A549 (cell line): ENCODE data around the gene VAMP4. TPM values are rescaled to one million over a fixed set of nuclear protein-coding genes. Genes with fewer than 3 reads are reported as not detected.

Source experiments
- ATAC-seq, 2 experiments: fragments of 200-7000 bp in 1 of 2; fragments of >200 bp in 1 of 2; cut with Nextera tagmentation in 1 of 2; cut with Tn5 transposase in 1 of 2; 3 replicates each; pipeline versions ENCODE4 v1.8.0 to v1.9.1; 2018 to 2020; ENCODE audit warnings: mild to moderate bottlenecking in 1 of 2, moderate library complexity in 1 of 2
- CTCF ChIA-PET: fragments of 300-600 bp; sonication (Branson Sonifier 250); formaldehyde crosslinking; extraction: SDS; loops from one replicate; lab custom pipeline; 2021; ENCODE audit warnings: antibody characterized with exemption, inconsistent platforms; lab: Yijun Ruan, JAX
- POLR2A ChIA-PET: fragments of 350-600 bp; formaldehyde crosslinking; extraction: SDS; loops from one replicate; lab custom pipeline; 2021; ENCODE audit warnings: antibody characterized with exemption, inconsistent platforms; lab: Yijun Ruan, JAX
- DNase-seq, 2 experiments: peaks; one replicate each; pipeline versions ENCODE4 v3.0.0 to v3.0.0-alpha.2; 2011 to 2016; ENCODE audit warnings: low read depth in 1 of 2, low spot score in 1 of 2
- FAIRE-seq: peaks from 2 replicates; lab custom pipeline; 2011; peaks lifted over from hg19 to GRCh38; lab: Jason Lieb, UNC
- H3K27ac ChIP-seq, 2 experiments: fragments of >200 bp; sonication (Bioruptor Twin); formaldehyde crosslinking; 3 replicates each; pipeline ENCODE4 v1.5.1; 2016 to 2017
- H3K4me1 ChIP-seq: fragments of >200 bp; sonication (Bioruptor Twin); formaldehyde crosslinking; 3 replicates; pipeline ENCODE4 v1.6.1; 2016
- H3K4me2 ChIP-seq: fragments of >200 bp; sonication (Bioruptor Twin); formaldehyde crosslinking; 3 replicates; pipeline ENCODE4 v1.6.1; 2016
- H3K4me3 ChIP-seq: fragments of >200 bp; sonication (Bioruptor Twin); formaldehyde crosslinking; 3 replicates; pipeline ENCODE4 v1.5.1; 2016
- H3K9me3 ChIP-seq: fragments of >200 bp; sonication (Bioruptor Twin); formaldehyde crosslinking; 3 replicates; pipeline ENCODE4 v1.6.1; 2016
- BCL3 ChIP-seq: fragments of >200 bp; sonication (Bioruptor Twin); formaldehyde crosslinking; IDR thresholded peaks from 3 replicates; pipeline ENCODE4 v1.6.1; 2016
- BHLHE40 ChIP-seq: IDR thresholded peaks from 2 replicates; pipeline ENCODE4 v1.6.1; 2012; ENCODE audit warnings: low read depth, low read length, inconsistent platforms
- CBX8 ChIP-seq: fragments of 200-600 bp; sonication (generic); IDR thresholded peaks from 2 replicates; pipeline ENCODE4 v1.6.1; 2016
- CEBPB ChIP-seq, 2 experiments: fragments of >200 bp in 1 of 2; sonication (Bioruptor Twin) in 1 of 2; formaldehyde crosslinking in 1 of 2; IDR thresholded peaks; 2 replicates each; pipeline ENCODE4 v1.6.1; 2012 to 2016
- CHD2 ChIP-seq: fragments of 150-350 bp; IDR thresholded peaks from 2 replicates; pipeline ENCODE4 v1.6.1; 2014; ENCODE audit warnings: low read length; ENCODE audit not compliant: partially characterized antibody
- CHD4 ChIP-seq: fragments of 200-600 bp; sonication (generic); IDR thresholded peaks from 2 replicates; pipeline ENCODE4 v1.6.1; 2016; ENCODE audit warnings: antibody characterized with exemption, mild to moderate bottlenecking, borderline replicate concordance
- CTCF ChIP-seq: fragments of >200 bp; sonication (Bioruptor Twin); formaldehyde crosslinking; IDR thresholded peaks from 3 replicates; pipeline ENCODE4 v1.5.1; 2016
- EHF ChIP-seq: fragments of 250-450 bp; sonication (Bioruptor Pico); IDR thresholded peaks from 2 replicates; pipeline ENCODE4 v1.5.0; 2020; ENCODE audit warnings: mild to moderate bottlenecking
- EHMT2 ChIP-seq: fragments of 200-600 bp; sonication (generic); IDR thresholded peaks from 2 replicates; pipeline ENCODE4 v1.6.1; 2016; ENCODE audit warnings: antibody characterized with exemption, low read depth, mild to moderate bottlenecking, moderate library complexity
- GATA3 ChIP-seq: IDR thresholded peaks from 2 replicates; pipeline ENCODE4 v1.6.1; 2012; ENCODE audit warnings: borderline replicate concordance
- HDAC2 ChIP-seq: fragments of 200-600 bp; sonication (generic); IDR thresholded peaks from 2 replicates; pipeline ENCODE4 v1.6.1; 2016
- HEYL ChIP-seq: fragments of 250-450 bp; sonication (Bioruptor Pico); IDR thresholded peaks from 2 replicates; pipeline ENCODE4 v1.8.0; 2021; ENCODE audit warnings: mild to moderate bottlenecking, moderate library complexity
- HOXA7 ChIP-seq: fragments of 250-450 bp; sonication (Bioruptor Pico); IDR thresholded peaks from 2 replicates; pipeline ENCODE4 v1.5.0; 2020; ENCODE audit warnings: mild to moderate bottlenecking, moderate library complexity
- HOXB5 ChIP-seq: fragments of 250-450 bp; sonication (Bioruptor Pico); IDR thresholded peaks from 2 replicates; pipeline ENCODE4 v1.5.0; 2020; ENCODE audit warnings: mild to moderate bottlenecking, moderate library complexity
- KDM5A ChIP-seq: fragments of 200-600 bp; sonication (generic); IDR thresholded peaks from 2 replicates; pipeline ENCODE4 v1.6.1; 2016; ENCODE audit warnings: antibody characterized with exemption, mild to moderate bottlenecking
- MAZ ChIP-seq: fragments of 150-350 bp; IDR thresholded peaks from 2 replicates; pipeline ENCODE4 v1.6.1; 2014; ENCODE audit warnings: antibody characterized with exemption, low read depth, low read length, borderline replicate concordance
- NFE2L2 ChIP-seq: fragments of 150-350 bp; conservative IDR thresholded peaks from 2 replicates; pipeline ENCODE4 v1.6.1; 2014; ENCODE audit warnings: low read length
- NR3C1 ChIP-seq: fragments of >200 bp; sonication (Bioruptor Twin); formaldehyde crosslinking; IDR thresholded peaks from 3 replicates; pipeline ENCODE4 v1.6.1; 2017
- PBX3 ChIP-seq: IDR thresholded peaks from 2 replicates; pipeline ENCODE4 v1.6.1; 2012
- PHF8 ChIP-seq: fragments of 200-600 bp; sonication (generic); IDR thresholded peaks from 2 replicates; pipeline ENCODE4 v1.6.1; 2016; ENCODE audit warnings: low read depth, mild to moderate bottlenecking, antibody characterized with exemption, moderate library complexity, borderline replicate concordance
- POLR2AphosphoS2 ChIP-seq: conservative IDR thresholded peaks from 2 replicates; pipeline ENCODE4 v1.6.1; 2012; ENCODE audit warnings: low read length, improper control_type of control experiment, inconsistent platforms
- RARB ChIP-seq: fragments of 250-450 bp; sonication (Bioruptor Pico); IDR thresholded peaks from 2 replicates; pipeline ENCODE4 v1.8.0; 2021; ENCODE audit warnings: mild to moderate bottlenecking, moderate library complexity
- RFX5 ChIP-seq: fragments of 450-650 bp; IDR thresholded peaks from 2 replicates; pipeline ENCODE4 v1.7.1; 2014; ENCODE audit warnings: antibody characterized with exemption, mild to moderate bottlenecking, moderate library complexity
- SMC3 ChIP-seq: fragments of >200 bp; sonication (Bioruptor Twin); formaldehyde crosslinking; IDR thresholded peaks from 3 replicates; pipeline ENCODE4 v1.6.1; 2018; ENCODE audit warnings: inconsistent platforms
- TFCP2L1 ChIP-seq: fragments of 250-450 bp; sonication (Bioruptor Pico); IDR thresholded peaks from 2 replicates; pipeline ENCODE4 v1.5.0; 2021; ENCODE audit warnings: mild to moderate bottlenecking
- ZNF302 ChIP-seq: fragments of 250-450 bp; sonication (Bioruptor Pico); IDR thresholded peaks from 2 replicates; pipeline ENCODE4 v1.9.0; 2021; ENCODE audit warnings: inconsistent platforms, mild to moderate bottlenecking, moderate library complexity
- WGBS: methylation state at CpG from one replicate; pipeline ENCODE4 v1.1.6; 2017; ENCODE audit errors: missing lambda C conversion rate; 5-methylcytosine and 5-hydroxymethylcytosine counted together
- polyA plus RNA-seq, 4 experiments: library from polyadenylated mRNA; depleted of rRNA in 3 of 4; stranded (reverse); fragments of >200 nt; fragmentation: RNase III in 1 of 4; extraction: RNeasy Plus Mini Kit Qiagen cat#74134 plus additional on column Dnase treatment in 1 of 4; gene quantifications; 2 replicates in 3 of 4; 3 replicates in 1 of 4; pipeline ENCODE4 v1.2.3, GENCODE V29; 2011 to 2017
- TF ChIP-seq, protein P1 (sequence below): fragments of 200-600 bp; sonication (generic); IDR thresholded peaks from 2 replicates; pipeline ENCODE4 v1.6.1; 2016; ENCODE audit warnings: antibody characterized with exemption, mild to moderate bottlenecking, moderate library complexity
- TF ChIP-seq, protein P2 (sequence below): fragments of 250-450 bp; sonication (Bioruptor Pico); IDR thresholded peaks from 2 replicates; pipeline ENCODE4 v1.5.0; 2021; ENCODE audit warnings: mild to moderate bottlenecking, moderate library complexity, borderline replicate concordance

The VAMP4 gene
- polyA plus RNA-seq, 2 of the 4 experiments (the other 2 are of a cell fraction) = 4.3 to 9.3 TPM

DNA sequence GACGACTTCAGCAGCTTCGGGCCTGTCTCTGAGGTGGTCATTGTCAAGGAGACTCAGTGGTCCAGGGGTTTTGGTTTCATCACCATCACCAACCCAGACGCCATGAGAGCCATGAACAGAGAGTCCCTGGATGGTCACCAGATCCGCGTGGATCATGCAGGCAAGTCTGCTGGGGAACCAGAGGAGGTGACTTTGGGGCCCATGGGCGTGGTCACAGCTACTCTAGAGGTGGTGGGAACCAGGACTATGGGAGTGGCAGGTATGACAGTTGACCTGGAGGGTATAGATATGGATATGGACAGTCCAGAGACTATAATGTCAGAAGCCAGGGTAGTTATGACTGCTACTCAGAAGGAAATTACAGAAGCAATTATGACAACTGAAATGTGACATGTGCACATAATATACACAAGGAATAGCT, 20.3 kb upstream of the VAMP4 start:
- 64% methylated on average over 6 of the region's 6 CpGs for WGBS
- no peak overlapping the region for H3K27ac ChIP-seq
- CTCF ChIA-PET = interaction anchor here (0.8 to 1.0 kb wide), 2 partner anchors 14 to 223 kb away, joined by 3 read pairs; no protein-coding TSS in a partner anchor
- TF ChIP-seq HDAC2 (no peak), NFE2L2 (no peak), BCL3 (no peak), EHMT2 (no peak), MAZ (no peak), SMC3 (no peak), KDM5A (no peak), HOXA7 (CRISPR knock-in tag) (no peak), HOXB5 (CRISPR knock-in tag) (no peak), NR3C1 (no peak), CHD2 (no peak), HEYL (CRISPR knock-in tag) (no peak), CEBPB (IDR thresholded peaks at IDR 0.05) (no peak)
- TF ChIP-seq, protein P1, sequence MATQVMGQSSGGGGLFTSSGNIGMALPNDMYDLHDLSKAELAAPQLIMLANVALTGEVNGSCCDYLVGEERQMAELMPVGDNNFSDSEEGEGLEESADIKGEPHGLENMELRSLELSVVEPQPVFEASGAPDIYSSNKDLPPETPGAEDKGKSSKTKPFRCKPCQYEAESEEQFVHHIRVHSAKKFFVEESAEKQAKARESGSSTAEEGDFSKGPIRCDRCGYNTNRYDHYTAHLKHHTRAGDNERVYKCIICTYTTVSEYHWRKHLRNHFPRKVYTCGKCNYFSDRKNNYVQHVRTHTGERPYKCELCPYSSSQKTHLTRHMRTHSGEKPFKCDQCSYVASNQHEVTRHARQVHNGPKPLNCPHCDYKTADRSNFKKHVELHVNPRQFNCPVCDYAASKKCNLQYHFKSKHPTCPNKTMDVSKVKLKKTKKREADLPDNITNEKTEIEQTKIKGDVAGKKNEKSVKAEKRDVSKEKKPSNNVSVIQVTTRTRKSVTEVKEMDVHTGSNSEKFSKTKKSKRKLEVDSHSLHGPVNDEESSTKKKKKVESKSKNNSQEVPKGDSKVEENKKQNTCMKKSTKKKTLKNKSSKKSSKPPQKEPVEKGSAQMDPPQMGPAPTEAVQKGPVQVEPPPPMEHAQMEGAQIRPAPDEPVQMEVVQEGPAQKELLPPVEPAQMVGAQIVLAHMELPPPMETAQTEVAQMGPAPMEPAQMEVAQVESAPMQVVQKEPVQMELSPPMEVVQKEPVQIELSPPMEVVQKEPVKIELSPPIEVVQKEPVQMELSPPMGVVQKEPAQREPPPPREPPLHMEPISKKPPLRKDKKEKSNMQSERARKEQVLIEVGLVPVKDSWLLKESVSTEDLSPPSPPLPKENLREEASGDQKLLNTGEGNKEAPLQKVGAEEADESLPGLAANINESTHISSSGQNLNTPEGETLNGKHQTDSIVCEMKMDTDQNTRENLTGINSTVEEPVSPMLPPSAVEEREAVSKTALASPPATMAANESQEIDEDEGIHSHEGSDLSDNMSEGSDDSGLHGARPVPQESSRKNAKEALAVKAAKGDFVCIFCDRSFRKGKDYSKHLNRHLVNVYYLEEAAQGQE = no peak
- TF ChIP-seq, protein P2, sequence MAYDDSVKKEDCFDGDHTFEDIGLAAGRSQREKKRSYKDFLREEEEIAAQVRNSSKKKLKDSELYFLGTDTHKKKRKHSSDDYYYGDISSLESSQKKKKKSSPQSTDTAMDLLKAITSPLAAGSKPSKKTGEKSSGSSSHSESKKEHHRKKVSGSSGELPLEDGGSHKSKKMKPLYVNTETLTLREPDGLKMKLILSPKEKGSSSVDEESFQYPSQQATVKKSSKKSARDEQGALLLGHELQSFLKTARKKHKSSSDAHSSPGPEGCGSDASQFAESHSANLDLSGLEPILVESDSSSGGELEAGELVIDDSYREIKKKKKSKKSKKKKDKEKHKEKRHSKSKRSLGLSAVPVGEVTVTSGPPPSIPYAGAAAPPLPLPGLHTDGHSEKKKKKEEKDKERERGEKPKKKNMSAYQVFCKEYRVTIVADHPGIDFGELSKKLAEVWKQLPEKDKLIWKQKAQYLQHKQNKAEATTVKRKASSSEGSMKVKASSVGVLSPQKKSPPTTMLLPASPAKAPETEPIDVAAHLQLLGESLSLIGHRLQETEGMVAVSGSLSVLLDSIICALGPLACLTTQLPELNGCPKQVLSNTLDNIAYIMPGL (CRISPR knock-in tag) = no peak
- ATAC-seq (no peak), FAIRE-seq (no peak), DNase-seq (no peak)
- POLR2A ChIA-PET = no interaction called here
- no peak overlapping the region for H3K4me3 ChIP-seq
- H3K4me1 ChIP-seq = no peaks in the 10 kb centered on the region
- H3K4me2 ChIP-seq = no peak overlapping the region
- H3K9me3 ChIP-seq = peaks cover 2% of the 10 kb centered on the region; the same call in 1 of the 3 replicates

GRCh38 chr1:171758011-171758410, 16.1 kb upstream of the VAMP4 start:
- POLR2A ChIA-PET = no interaction called here
- ATAC-seq (no peak), FAIRE-seq (no peak), DNase-seq (no peak)
- H3K9me3 ChIP-seq = peaks cover 8% of the 10 kb centered on the region; the same call in 2 of the 3 replicates
- no peak overlapping the region for H3K4me2 ChIP-seq
- H3K4me1 ChIP-seq = no peaks in the 10 kb centered on the region
- no peak overlapping the region for H3K27ac ChIP-seq
- CTCF ChIA-PET = interaction anchor here (0.5 to 0.7 kb wide), 2 partner anchors 17 to 479 kb away, joined by 3 read pairs; no protein-coding TSS in a partner anchor
- no peak overlapping the region for H3K4me3 ChIP-seq
- TF ChIP-seq CHD4 (no peak), EHF (no peak), CTCF (no peak), ZNF302 (CRISPR knock-in tag) (no peak), CBX8 (no peak), POLR2AphosphoS2 (no peak), TFCP2L1 (no peak), PBX3 (no peak), HEYL (CRISPR knock-in tag) (no peak), RARB (no peak), PHF8 (no peak), KDM5A (no peak), GATA3 (no peak), BHLHE40 (no peak), RFX5 (no peak), NR3C1 (no peak)
- TF ChIP-seq, protein P2 (CRISPR knock-in tag) = no peak
